Measurements from ENCODE around the gene IGHMBP2.
A peak's percentile ranks its signal among the peaks of the same experiment; 100 is the strongest.

The IGHMBP2 gene

DNA sequence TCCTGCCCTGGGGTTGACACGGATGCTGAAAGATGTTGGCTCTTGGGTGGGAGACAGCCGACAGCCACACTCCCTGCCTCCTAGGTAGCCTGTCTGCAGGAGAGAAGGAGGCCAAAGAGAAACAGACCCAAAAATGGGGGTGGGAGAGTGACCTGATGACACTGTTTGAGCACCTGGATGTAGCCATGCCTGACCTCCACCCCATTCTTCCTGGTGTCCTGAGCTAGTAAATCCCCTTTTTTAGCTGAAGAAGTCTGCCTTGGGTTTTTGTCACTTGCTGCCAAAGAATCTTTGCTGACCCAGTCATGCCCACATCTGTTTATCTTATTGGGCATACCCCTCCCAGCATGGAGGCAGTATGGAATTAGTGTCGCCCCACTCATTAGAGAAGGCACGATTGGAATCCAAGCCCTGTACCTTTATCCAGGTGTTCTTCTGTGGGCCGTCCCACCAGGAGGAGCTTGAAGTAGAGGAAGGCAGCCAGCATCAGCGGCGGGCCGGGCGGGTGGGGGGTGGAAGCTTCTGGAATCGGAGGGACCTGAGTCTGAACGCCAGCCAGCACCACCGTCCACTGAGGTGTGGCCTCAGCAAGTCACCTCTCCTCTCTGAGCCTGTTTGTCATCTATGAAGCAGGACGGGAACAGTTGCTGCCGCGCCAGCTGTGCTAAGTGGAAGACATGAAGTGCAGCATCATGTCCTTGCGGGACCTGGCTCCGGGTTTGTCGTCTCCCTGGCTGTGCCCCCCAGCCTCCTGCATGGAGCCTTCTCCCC, 37.8 kb downstream of the IGHMBP2 start:
- no peak for DNase-seq

DNA sequence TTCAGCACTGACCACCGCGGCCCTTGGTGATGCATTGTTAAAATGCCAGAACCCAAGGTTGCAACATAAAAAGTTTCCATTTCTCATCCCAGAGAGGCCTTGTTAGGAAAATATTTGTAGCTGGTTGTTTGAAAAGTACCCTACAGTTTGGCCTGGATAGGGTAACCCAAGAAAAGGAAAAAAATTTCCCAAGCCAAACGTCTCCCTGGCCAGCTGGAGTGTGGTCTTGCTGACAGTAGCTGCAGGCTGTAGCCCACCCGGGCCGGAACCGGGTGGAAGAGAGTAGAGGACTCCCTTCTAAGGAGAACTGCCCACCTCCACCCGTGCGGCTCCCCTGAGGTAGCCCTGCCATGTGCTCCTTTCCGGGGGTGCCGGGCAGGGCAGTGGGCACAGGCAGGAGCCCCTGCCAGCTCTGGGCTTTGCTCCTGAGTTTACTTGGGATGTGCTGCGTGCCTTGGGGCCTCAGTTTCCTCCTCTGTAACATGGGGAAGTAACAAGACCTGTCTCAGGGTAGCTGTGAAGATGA, 38.5 kb downstream of the IGHMBP2 start:
- no peak for DNase-seq

DNA sequence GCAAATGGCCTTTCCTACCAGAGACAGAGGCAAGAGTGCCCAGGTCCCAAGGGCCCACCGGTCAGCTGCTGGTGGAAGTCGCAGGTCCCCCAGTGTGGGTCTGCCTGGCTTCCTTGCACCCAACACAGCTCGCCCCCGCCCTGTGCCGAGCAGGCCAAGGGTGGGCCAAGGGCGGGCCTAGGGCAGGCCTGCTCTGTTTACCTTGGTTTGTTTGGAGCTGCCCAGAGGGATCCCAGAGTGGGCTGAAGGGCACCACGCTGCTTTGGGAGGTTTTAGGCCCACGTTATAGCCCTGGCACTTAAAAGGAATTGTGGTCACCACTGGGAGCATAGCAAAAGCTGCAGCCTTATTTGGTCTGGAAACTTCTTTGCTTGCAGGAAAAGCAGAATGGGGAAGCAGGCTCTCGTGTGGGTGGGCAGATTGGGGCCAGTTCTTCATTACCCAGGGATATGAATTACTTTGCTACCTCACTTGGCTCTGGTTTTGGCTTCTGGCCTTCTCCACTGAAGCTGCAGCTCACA, 39.1 kb downstream of the IGHMBP2 start:
- no peak for DNase-seq

DNA sequence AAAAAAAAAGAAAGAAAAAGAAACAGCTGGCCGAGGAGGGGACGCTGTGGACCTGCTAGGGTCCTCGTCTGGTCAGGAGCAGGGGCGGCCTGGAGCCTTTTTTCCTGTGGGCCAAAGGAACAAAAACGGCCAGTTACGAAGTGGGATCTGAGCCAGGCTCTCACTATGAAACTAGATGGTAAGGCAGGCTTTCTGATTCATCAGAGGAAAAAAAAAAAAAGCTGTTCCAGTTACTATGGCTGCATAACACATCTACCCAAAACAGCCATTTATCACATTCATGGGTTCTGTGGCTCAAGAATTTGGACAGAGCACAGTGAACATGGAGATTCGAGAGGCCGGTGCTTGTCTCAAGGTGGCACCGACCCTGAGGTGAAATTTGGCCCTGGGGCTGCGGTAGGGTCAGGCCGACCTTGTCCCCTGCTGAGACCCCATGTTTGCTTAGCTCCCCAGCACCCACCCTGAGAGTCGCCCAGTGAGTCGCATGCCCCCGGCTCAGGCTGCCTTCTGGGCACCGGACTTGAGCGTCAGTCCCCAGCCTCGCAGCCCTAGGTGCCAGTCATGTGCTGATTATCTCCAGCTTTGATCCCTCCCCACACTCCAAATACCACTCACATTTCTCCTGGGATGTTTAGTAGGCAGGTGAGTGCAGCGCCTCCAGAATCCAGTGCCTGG, 42.9 kb downstream of the IGHMBP2 start:
- peak; percentile 77 for DNase-seq

DNA sequence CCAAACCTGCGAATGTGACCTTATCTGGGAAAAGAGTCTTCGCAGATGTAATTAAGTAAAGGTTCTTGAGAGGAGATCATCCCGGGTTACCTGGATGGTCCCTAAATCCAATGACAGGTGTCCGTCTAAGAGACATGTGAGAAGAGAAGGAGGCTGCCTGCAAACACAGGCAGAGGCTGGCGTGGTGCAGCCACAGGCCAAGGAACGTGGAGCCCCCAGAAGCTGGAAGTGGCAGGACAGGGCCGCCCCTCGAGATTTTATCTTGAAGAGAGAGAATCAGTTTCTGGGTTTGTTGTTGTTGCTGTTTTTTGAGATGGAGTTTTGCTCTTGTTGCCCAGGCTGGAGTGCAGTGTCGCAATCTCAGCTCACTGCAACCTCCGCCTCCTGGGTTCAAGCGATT, 43.5 kb downstream of the IGHMBP2 start:
- DNase-seq = no peak

DNA sequence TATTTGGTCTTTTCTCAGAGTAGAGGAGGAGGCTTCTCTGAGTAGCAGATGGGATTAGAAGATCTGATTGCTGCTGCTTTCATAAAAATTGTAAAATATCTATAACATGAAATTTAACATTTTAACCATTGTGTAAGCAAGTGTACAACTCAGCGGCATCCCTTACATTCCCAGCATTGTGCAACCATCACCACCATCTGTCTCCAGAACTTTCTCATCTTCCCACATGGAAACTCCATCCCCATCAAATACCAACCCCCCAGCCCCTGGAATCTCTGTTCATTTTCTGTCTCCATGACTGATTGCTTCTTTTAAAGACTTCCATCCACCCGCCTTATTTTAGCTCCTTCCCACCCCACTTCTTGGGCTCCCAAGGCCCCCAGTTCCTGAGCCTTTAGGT, 44.8 kb downstream of the IGHMBP2 start:
- no peak for DNase-seq

DNA sequence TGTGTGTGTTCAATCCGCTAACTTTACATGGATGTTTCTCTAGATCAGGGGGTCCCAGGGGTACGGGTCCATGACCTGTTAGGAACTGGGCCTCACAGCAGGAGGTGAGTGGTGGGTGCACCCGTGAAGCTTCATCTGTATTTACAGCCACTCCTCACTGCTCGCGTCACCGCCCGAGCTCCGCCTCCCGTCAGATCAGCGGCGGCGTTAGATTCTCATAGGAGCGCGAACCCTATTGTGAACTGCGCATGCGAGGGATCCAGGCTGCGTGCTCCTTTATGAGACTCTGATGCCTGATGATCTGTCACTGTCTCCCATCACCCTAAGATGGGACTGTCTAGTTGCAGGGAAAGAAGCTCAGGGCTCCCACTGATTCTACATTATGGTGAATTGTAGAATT, 45.2 kb downstream of the IGHMBP2 start:
- DNase-seq = no peak

DNA sequence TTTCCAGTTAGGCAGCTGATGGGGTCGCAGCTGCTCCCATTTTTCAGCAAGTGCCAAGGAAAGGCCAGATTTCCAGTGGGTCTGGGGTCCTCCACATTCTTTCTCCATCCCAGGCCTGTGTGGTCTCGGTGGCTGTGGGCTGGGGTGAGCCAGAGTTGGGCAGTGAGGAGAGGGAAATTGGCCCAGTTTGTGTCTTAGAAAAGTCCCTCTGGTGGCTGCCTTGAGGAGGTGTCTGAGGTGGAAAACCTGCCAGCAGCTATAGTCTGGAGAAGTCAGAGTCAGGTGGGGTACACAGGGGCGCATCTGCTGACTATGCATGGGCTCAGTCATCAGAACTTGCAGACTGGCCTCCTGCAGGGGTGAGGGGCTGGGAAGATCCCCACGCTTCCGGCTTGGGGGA, 46.6 kb downstream of the IGHMBP2 start:
- DNase-seq = no peak

DNA sequence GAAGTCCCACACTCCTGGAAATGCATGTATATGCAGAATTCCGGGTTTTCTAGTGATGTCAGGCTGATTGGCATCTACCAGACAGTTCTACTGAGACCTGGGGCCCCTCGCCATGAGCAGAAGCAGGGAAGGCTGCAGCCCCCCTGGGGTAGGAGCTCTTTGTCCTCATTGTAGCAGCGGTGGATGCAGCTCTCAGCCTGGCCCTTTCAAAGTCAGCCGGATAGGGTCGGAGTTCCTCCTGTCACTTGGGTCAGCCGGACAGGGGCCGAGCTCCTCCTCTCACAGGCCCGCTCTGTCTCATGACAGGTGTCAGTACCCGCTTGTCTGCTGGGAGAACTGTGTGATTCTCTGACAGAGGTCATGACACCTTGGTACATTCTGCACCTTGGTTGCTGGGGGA, 47.1 kb downstream of the IGHMBP2 start:
- no peak for DNase-seq

DNA sequence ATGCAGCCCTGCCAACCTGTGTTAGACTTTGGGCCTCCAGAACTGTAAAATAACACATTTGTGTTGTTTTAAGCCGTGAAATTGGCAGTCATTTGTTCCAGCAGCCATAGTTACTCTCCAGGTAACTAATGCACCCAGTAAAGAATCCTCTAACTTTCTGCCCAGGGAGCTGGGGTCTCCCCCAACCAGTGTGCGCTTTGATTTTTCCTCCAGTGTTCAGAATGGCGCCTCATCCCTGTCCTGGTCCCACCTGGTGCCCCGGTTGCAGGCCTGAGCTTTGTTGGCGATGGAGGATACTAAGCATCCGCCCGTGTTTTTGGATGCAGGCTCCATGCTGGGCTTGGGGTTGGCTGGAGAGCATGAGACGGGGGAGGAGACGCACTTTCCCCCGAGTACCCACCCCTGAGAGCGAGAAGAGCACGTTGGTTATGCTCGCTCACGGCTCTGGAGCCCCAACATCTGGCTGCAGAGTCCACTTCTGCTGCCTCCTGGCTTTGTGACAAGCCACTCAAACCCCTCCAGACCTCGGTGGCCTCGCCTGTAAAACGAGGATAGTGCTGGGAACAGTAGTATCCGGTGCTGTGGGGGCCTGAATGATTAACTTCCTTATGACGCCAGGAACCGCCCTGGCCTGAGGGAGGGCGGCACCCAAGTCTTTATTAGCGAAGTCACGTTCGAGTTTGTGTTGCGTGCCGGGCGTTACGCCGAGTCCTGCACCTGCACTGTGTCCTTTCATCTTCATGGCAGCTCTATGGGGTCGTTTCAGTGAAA, 51.3 kb downstream of the IGHMBP2 start:
- DNase-seq = no peak

DNA sequence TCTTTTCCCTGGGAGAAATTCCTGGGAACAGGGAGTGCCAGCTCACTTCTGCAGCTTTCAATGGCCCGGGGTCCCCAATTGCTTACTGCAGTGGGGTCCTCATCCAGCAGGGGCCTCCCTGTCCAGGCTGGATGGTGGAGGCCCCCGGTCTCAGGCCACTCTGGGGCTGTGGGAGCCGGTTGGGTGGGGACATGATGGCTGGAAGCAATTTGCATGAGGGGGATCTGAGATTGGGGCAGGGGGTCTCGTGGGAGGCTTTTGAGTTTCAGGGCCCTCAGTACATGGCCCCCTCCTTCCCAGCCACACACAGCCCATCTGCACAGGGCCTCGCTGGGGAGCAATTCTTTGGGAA, 51.9 kb downstream of the IGHMBP2 start:
- no peak for DNase-seq

DNA sequence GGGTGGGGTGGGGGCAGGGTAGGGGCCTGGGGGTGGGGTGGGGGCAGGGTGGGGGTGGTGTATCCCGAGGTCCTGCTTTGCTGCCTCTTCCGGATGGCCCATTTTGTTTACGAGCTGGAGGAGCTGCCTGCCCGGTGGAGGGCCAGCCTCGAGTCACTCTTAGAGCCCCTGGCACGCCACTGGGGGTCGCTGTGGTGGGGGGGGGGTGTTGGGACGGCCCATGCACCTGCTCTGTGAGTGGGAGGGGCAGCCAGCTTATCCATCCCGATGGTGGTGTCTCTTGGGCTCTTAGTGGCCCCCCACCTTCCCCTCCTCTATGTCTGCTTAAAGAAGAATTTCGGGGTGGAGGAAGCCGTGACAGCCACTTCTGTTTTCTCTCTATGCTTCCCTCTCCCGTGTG, 52.5 kb downstream of the IGHMBP2 start:
- no peak for DNase-seq

DNA sequence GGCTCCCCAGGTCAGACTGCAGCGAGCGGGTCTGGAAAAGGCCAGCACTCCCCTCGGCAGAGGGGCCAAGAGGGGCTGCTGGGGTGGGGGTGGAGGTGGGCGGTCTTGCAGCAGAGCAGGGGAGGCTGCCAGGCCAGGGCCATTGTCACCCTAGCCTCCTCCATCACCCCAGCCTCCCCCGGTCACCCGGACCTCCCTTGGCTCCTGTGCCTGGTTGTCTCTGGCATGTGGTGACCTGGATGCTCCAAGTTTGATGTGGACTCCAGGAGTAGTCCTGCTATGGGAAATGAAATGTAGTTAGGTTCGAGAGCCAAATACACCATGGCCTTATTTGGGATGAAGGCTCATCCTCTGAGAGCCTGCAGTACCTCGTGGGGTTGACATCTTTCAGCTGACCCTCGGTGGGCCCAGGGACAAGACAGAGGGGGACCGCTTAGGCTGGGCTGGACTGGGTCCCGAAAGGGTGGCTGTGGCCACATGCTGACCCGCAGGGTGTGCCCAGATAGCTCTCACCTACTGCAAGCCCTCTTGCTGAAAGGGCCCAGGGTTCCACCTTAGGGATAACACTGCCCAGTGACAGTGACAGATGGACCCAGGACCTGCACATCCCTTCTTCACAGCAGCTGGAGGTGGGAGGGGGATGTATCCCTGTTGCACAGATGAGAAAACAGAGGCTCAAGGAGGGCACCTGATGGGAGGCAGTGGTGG, 53.0 kb downstream of the IGHMBP2 start:
- DNase-seq = no peak

DNA sequence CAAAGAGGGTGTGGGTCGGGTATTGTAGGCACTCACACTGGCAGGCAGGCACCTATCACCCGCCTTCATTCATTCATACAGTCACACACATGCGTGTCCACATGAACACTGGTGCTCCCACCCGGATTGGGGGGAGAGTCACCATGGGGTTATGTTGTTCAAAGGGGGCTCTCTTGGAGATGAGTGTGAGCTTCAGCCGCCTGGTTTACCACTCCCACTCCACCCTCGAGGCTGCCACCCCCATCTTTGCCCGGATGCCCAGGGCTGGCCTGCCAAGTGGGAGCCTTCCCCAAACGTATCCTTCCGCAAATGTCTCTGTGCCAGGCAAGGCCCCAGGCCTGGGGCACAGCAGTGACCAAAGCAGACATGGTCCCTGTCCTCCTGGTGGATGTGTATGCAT, 54.5 kb downstream of the IGHMBP2 start:
- no peak for DNase-seq

DNA sequence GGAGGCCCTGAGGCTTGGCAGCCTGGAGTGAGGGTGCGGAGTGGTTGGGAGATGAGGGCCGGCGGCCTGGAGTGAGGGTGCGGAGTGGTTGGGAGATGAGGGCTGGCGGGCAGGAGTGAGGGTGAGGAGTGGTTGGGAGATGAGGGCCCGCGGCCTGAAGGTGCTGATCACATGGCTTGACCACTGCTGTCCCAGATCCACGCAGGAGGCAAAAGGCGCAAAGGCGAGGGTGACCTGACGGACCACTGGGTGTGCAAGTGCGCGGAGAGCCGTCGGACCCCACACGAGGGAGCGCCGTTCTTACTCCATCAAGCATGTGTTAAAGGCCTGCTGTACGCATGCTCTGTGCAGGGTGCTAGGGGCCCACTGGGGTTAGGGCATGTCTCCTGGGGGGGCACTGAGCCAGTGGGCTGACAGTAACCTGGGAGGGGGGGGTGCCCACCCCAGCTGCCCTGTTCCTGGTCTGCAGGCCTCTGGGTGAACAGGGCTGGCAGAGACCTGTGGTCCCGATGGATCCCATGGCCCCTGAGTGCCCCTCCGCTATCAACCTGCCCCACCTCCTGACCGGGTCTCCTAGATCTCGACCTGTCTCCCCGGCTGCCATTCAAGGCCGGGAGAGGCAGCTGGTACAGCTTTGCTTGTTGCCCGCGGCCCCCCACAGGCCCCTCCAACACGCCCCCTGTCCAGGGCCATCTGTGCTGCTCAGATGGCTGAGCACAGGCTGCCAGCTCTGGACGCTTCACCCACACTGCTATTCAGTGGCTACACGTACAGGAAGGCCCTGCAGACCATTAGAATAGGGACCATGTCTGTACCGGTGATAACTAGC, 56.0 kb downstream of the IGHMBP2 start:
- DNase-seq = no peak

DNA sequence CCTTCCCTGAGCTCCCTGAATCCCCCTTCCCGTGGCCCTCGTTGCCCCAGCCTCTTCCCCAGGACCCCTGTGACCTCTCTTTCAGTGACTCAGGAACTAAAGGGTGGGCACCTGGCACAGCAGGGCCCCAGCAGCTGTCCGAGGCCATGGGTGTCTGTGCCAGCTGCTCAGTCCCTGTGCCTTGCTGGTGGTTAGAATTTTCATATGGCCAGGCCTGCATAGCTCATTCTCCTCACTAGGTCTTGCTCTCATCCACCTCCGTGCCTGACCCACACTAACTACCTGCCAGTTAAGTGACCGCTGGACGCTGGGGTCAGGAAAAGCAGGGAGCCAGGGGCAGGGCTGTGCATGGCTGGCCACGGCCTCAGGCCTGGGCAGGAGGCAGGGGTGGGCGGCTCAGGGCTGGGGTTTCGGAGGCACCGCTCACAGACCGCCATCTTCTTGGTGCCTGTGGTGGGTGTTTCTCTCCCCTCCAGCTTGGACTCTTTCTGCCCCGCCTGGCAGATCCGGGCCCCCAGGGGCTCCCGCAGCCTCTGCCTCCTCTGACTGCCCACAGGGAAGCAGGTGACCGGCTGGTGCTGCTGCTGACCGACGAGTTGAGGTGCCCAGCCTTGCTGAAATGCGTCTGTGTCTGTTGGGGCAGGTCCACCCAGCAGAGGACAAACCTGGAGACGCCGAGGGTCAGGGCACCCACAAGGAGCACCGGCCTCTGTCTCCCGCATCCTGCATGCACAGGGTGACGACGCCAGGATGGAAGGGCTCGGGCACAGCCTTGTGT, 56.8 kb downstream of the IGHMBP2 start:
- no peak for DNase-seq

DNA sequence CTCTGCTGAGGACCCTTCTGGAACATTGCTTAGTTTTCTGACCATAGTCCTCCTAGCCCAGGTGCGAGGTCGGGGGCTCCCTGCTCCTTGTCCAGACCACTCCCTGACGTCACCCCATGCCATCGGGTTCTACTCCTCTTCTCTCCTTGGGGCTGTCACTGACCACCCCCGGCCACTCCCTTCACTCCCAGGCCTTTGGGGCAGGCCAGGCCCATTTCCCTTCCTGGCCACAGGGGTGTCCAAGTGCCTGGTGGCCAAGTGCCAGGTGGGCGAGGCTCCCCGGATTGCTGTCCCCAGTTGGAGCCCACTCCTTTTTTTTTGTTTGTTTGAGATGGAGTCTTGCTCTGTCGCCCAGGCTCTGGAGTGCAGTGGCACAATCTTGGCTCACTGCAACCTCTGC, 57.6 kb downstream of the IGHMBP2 start:
- DNase-seq = no peak

DNA sequence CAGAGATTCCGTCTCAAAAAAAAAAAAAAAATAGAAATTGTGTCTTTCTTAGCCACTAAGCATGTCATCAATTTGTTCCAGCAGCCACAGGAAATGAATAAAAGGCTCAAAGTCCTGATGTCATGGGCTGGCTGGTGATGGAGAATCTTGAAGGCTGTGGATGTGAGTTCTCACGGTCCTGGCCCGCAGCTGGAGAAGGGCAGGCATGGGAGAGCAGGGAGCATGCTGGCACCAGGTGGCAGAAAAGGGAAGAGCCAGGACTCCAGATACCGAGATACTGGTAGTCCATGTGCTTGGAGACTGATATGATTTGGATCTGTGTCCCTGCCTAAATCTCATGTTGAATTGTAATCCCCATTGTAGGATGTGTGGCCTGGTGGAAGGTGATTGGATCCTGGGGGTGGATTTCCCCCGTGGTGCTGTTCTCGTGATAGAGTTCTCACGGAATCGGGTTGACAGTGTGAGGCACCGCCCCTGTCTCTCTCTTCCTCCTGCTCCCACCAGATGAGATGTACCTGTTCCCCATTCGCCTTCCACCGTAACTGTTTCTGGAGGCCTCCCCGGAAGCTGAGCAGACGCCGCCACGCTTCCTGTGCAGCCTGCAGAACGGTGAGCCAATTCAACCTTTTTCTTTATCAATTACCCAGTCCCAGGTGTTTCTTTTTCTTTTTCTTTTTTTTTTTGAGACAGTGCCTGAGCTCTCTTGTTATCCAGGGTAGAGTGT, 59.0 kb downstream of the IGHMBP2 start:
- no peak for DNase-seq

DNA sequence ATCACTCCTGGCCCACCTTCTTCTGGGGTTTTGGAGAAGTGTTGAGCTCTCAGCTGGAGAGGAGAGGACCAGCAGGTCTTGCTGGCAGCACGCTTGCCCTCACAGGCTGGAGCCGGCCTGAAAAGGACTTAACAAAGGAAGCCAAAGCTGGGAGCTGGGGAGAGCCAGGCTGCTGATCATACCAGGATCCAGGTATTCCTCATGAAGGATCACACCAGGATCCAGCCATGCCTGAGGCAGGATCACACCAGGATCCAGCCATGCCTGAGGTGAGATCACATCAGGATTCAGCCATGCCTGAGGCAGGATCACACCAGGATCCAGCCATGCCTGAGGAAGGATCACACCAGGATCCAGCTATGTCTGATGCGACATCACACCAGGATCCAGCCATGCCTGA, 60.1 kb downstream of the IGHMBP2 start:
- DNase-seq = no peak
